ENCODE results near the gene ACVR1. TPM values are rescaled to one million over a fixed set of nuclear protein-coding genes. Genes with fewer than 3 reads are reported as not detected.
"Not testable (repeated sequence)": the region's sequence is repeated elsewhere in the genome, so short reads cannot be mapped to it uniquely, and the experiment has no call there.

ACVR1 gene
- polyA plus RNA-seq, 1 donor: 26.3 TPM

DNA sequence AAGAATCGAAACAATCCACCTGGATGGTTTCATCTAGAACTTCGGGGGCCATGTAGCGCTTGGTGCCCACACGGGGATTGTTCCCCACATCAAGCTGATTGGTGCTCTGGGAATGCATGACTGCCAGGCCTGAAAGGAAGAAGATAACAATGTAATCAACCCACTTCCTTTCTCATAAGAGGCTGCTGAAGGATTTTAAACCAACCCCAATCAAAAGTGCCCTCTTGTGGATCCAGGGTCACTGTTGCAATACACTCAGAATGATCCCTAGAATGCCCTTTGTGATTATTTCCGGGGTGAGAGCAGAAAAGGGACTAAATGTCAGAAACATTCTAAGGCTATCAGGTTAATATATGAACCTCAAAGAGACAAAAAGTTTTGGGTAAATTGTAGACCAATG lies 115.2 kb downstream of the ACVR1 start:
- no peak for DNase-seq (ENCODE audit: low read depth)

DNA sequence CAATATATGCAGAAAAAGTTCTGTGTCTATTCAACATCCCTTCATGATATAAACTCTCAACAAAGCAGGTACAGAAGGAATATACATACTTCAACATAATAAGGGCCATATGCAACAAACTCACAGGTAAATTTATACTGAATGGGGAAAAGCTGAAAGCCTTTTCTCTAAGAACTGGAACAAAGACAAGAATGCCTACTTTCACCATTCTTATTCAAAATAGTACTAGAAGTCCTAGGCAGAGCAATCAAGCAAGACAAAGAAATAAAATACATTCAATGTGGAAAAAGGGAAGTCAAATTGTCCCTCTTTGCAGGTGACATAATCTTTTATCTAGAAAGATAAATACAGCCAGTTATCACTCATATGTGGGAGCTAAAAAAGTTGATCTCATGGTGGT lies 116.3 kb downstream of the ACVR1 start:
- no peak for DNase-seq (ENCODE audit: low read depth)

DNA sequence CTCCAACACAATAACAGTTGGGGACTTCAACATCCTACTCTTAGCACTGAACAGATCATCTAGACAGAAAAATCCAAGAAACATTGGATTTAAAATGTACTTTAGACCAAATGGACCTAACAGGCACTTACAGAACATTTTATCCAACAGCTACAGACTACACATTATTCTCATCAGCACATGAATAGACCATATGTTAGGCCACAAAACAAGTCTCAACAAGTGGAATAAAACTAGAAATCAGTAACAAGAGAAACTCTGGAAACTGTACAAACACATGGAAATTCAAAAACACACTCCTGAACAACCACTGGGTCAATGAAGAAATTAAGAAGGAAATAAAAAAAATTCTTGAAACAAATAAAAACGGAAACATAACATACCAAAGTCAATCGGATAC lies 117.5 kb downstream of the ACVR1 start:
- no peak for DNase-seq (ENCODE audit: low read depth)

- DNase-seq (ENCODE audit: low read depth): no peak
Observed at GRCh38 chr2:157757500-157757899, 118.6 kb downstream of the ACVR1 start.

- DNase-seq (ENCODE audit: low read depth): not testable (repeated sequence)
Observed at GRCh38 chr2:157756447-157756846, 119.7 kb downstream of the ACVR1 start.

GRCh38 chr2:157751462-157752058 lies 124.6 kb downstream of the ACVR1 start:
- DNase-seq (ENCODE audit: low read depth): no peak

- DNase-seq (ENCODE audit: low read depth): no peak
Observed at GRCh38 chr2:157749684-157750083, 126.4 kb downstream of the ACVR1 start.

DNA sequence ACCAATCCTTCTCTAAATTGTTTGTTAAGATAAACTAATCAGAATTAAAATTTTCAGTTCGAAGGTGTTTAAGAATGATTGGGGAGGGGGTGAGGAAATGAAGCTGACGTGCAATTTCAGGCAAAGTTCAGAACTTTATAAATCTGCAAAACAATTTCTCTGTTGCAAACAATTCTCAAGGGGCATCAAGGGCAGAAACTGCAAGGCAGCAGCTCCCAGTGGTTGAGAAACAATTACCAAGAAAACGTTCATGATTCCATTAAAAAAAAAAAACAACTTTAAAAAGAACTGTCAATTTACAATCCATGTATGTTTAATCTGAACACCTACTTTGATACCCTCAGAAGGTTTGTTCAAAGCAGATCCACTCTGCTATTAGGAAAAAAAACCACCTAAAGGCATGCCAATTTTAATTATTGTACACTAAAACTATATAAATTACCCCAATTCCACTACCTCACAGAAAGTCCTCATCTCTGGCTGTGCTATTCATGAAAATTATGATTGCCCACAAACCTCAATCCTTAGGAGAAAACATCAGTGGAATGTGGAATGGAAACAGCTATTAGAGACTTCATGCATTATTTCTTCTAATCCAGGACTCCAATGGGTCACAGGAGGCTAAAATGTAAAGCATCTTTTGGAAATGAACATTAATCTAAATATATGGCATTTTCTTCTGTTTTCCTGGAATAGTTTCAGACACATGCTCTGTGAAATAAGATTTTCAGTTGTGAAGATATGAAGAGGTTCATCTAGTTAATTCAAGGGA lies 127.6 kb downstream of the ACVR1 start:
- no peak for DNase-seq (ENCODE audit: low read depth)

- no peak for DNase-seq (ENCODE audit: low read depth)
Observed at GRCh38 chr2:157747695-157748370, 128.3 kb downstream of the ACVR1 start.

DNA sequence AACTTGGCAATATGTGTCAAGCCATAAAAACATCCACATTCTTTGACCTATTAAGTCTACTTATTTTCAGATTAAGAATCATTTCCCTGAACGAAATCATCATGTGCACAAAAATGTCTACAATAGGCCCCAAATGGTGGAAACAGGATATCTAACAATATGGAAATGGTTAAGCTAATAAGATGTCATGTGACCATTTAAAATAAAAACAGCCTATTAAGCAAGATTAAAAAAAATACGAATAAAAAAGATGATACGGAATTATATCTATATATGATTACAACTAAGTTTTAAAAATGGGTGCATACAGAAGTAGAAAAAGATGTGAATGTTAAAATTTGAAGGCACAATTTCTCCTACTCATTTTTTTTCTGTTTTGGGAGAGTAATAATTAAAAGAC lies 128.8 kb downstream of the ACVR1 start:
- no peak for DNase-seq (ENCODE audit: low read depth)

GRCh38 chr2:157746234-157746950 lies 129.7 kb downstream of the ACVR1 start:
- no peak for DNase-seq (ENCODE audit: low read depth)

DNA sequence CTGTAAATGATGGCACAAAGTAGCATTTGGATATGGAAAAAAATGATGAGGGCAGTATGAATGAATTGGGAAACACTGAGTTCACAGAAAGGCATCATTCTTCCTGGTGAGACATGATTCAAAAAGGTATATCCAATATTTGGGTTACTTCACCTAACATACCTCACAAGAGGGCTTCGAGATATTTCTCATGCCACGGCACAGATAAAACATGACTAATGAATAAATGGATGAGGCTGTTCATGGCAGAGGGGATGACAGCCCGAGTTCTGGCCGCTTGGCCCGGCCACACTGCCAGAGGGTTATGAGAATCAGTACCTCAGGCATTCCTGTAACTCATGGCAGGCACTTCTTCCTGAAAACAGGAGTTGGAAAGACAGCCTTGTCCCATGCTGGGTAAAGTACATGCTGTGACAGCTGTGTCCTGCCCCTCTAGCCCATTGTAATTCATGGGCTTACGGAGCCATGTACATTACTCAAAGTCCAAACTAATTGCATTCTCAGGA lies 131.5 kb downstream of the ACVR1 start:
- DNase-seq (ENCODE audit: low read depth): no peak

GRCh38 chr2:157743051-157743450 lies 133.1 kb downstream of the ACVR1 start:
- no peak for DNase-seq (ENCODE audit: low read depth)

GRCh38 chr2:157741819-157742484 lies 134.2 kb downstream of the ACVR1 start:
- DNase-seq (ENCODE audit: low read depth): no peak

DNA sequence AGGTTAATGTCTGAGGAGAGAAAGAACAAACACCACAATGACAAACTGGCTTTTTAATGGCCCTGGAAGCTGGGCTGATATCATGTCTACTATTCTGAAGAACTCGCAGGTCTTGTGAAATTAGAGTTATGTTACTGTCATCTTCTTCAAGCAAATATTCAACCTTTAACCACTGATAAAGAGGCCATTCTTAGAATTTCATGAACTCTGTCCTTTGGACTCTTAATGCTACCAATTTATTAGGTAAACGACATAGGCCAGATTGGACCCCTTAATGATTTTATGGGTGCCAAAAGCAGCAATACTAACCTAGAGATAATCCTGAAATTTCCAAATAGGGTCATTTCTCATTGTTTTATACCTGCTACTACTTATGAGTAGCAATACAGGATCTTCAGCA lies 138.5 kb downstream of the ACVR1 start:
- DNase-seq (ENCODE audit: low read depth): no peak

DNA sequence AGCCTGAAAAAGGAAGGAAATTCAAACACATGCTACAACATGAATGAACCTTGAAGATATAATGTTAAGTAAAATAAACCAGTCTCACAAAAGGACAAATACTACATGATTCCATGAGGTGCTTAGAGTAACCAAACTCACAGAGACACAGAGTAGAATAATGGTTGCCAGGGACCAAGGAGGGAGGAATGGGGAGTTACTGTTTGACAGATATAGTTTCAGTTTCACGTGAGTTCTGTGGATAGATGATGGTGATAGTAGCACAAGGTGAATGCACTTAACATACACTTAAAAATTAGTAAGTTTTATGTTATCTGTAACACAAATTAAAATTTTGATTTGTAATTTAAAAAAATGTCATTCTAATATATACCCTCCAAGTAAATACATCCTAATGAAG lies 140.6 kb downstream of the ACVR1 start:
- no peak for DNase-seq (ENCODE audit: low read depth)

- DNase-seq (ENCODE audit: low read depth): no peak
Observed at GRCh38 chr2:157733263-157733662, 142.9 kb downstream of the ACVR1 start.

GRCh38 chr2:157732596-157732995 lies 143.5 kb downstream of the ACVR1 start:
- DNase-seq (ENCODE audit: low read depth): no peak

DNA sequence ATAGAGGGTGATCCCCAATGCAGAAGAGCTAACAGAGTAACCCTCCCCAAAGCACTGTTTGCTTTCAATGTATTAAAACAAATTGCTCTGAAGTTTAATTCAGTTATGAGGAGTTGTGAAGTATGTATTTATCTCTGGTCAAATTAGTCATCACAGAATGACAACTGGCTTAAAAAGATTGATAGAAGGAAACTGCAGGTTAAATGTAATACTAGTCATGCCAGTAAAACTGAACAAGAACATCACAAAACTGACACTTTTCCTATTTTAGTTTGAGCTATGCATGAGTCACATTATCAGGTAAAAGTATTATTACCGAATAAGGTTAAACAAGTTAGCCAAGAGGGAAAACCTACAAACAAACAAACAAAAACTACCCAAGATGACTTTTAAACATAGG lies 148.4 kb downstream of the ACVR1 start:
- DNase-seq (ENCODE audit: low read depth): no peak

DNA sequence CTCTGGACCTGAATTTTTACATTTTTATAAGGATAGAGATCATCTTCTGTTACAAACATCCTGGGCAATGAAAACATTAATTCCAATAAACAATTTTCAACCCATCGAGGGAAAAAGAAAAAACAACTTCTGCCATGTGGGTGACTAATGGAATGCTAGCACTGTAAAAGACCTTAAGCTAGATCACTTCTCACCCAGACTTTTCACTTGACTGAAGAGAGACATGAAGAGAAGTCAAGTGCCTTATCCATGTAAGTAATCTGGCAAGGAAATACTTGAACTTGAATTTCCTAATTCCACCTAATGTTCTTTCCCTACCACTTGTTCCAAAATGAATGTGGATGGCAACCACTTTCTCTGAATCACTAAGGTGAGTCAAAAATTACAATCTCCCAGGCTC lies 149.2 kb downstream of the ACVR1 start:
- DNase-seq (ENCODE audit: low read depth): no peak

GRCh38 chr2:157725846-157726245 lies 150.3 kb downstream of the ACVR1 start:
- DNase-seq (ENCODE audit: low read depth): no peak
